Measurements from ENCODE around the gene ANGPTL2.

GRCh38 chr9:127098916-127099553 is 23.4 kb downstream of the ANGPTL2 start:
- TF ChIP-seq ZC3H10 (CRISPR knock-in tag; IDR thresholded peaks at IDR 0.05): no peak
- TF ChIP-seq SNAI2 (CRISPR knock-in tag; IDR thresholded peaks at IDR 0.05): no peak
- no peak for TF ChIP-seq ZNF70 (CRISPR knock-in tag; IDR thresholded peaks at IDR 0.05)
- TF ChIP-seq ISL1 (CRISPR knock-in tag; IDR thresholded peaks at IDR 0.05): no peak
- TF ChIP-seq RARB (CRISPR knock-in tag; IDR thresholded peaks at IDR 0.05): no peak
- no peak for TF ChIP-seq ZNF565 (CRISPR knock-in tag; conservative IDR thresholded peaks at IDR 0.05; ENCODE audit: low read depth)
- TF ChIP-seq CSRNP3 (CRISPR knock-in tag; IDR thresholded peaks at IDR 0.05): no peak
- TF ChIP-seq ARNTL (CRISPR knock-in tag; IDR thresholded peaks at IDR 0.05; ENCODE audit: borderline replicate concordance, low read depth): no peak
- TF ChIP-seq ZFP30 (CRISPR knock-in tag; IDR thresholded peaks at IDR 0.05): no peak
- TF ChIP-seq CSDC2 (CRISPR knock-in tag; IDR thresholded peaks at IDR 0.05): no peak
- TF ChIP-seq GLIS3 (CRISPR knock-in tag; IDR thresholded peaks at IDR 0.05): no peak
- no peak for TF ChIP-seq PATZ1 (CRISPR knock-in tag; IDR thresholded peaks at IDR 0.05; ENCODE audit: borderline replicate concordance)
